Metanephros (tissue), 2 donors: ENCODE results near the gene AQP12A. TPM values are rescaled to one million over a fixed set of nuclear protein-coding genes. Genes with fewer than 3 reads are reported as not detected.

Source experiments
- small RNA-seq: library from RNA; depleted of rRNA; stranded (forward); fragments of <200 nt; gene quantifications from one replicate; pipeline ENCODE3, GENCODE V24; 2014; ENCODE audit warnings: low replicate concordance
- total RNA-seq: library from RNA; depleted of rRNA; stranded (reverse); fragments of >200 nt; gene quantifications from one replicate; pipeline ENCODE4 v1.2.3, GENCODE V29; 2014

The AQP12A gene
- not detected for total RNA-seq

GRCh38 chr2:240691631-240692420 lies at the start of gene AQP12A:
AQP12A (plus strand) TSS chr2:240691866; CDS start chr2:240691914, 48 bp downstream.

GRCh38 chr2:240682431-240683224 lies 9.0 kb upstream of the AQP12A start, which contains the start of gene AQP12B:
AQP12B (minus strand) TSS chr2:240682885; CDS start chr2:240682837, 48 bp downstream.

Small RNA genes lying within 50 kb of the gene (small RNA-seq; reads per million reads assigned to genes)
- gene AC011298.3 = not detected

Other genes with a start within 250 kb of the AQP12A start
- gene ANKMY1, start 133.9 kb upstream of the AQP12A start, total RNA-seq = 13.9 TPM
- 7.0 TPM for gene DUSP28, start 131.5 kb upstream of the AQP12A start, total RNA-seq
- gene RNPEPL1, start 123.4 kb upstream of the AQP12A start, total RNA-seq = 22.2 TPM
- 28.1 TPM for gene CAPN10, start 105.1 kb upstream of the AQP12A start, total RNA-seq
- 2.5 TPM for gene GPR35, start 66.4 kb upstream of the AQP12A start, total RNA-seq
- 0.58 TPM for gene AQP12B, start 9.0 kb upstream of the AQP12A start, total RNA-seq
- 10.5 TPM for gene KIF1A, start 128.4 kb downstream of the AQP12A start, total RNA-seq
- gene AGXT, start 177.0 kb downstream of the AQP12A start, total RNA-seq = not detected
- 0.35 TPM for gene MAB21L4, start 204.3 kb downstream of the AQP12A start, total RNA-seq
- gene CROCC2, start 214.5 kb downstream of the AQP12A start, total RNA-seq = 0.18 TPM